Muscle of leg (tissue), 16 donors: ENCODE data around the gene CPEB4. TPM values are rescaled to one million over a fixed set of nuclear protein-coding genes. Genes with fewer than 3 reads are reported as not detected.

Experiments used
- DNase-seq: peaks from one replicate; pipeline ENCODE4 v3.0.0; 2013
- H3K27ac ChIP-seq: one replicate; pipeline ENCODE4 v1.5.1; 2013; ENCODE audit warnings: mild to moderate bottlenecking, low read length, control low read depth
- H3K27me3 ChIP-seq: one replicate; pipeline ENCODE4 v1.6.1; 2013; ENCODE audit warnings: low read length; ENCODE audit not compliant: control insufficient read depth, insufficient read depth
- H3K36me3 ChIP-seq: one replicate; pipeline ENCODE4 v1.6.1; 2013; ENCODE audit warnings: low read length; ENCODE audit not compliant: control insufficient read depth, insufficient read depth
- H3K4me1 ChIP-seq: one replicate; pipeline ENCODE4 v1.6.1; 2013; ENCODE audit warnings: low read length; ENCODE audit not compliant: control insufficient read depth, insufficient read depth
- H3K4me3 ChIP-seq: one replicate; pipeline ENCODE4 v1.5.1; 2013; ENCODE audit warnings: low read length, control low read depth
- H3K9me3 ChIP-seq: replicated peaks from 2 replicates; pipeline ENCODE4 v1.6.1; 2013; ENCODE audit warnings: low read depth, low read length; ENCODE audit not compliant: control insufficient read depth
- WGBS: methylation state at CpG from one replicate; pipeline ENCODE4 v1.1.5; 2013; ENCODE audit warnings: missing lambda C conversion rate; ENCODE audit not compliant: insufficient coverage; 5-methylcytosine and 5-hydroxymethylcytosine counted together
- long read RNA-seq, 11 donors: transcript quantifications; one replicate each; lab custom pipeline, GENCODE V29; 2026
- polyA plus RNA-seq, 8 donors: library from polyadenylated mRNA; unstranded; fragments of 120-200 nt; gene quantifications; one replicate each; pipeline versions ENCODE4 v1.2.1 to v1.2.3, GENCODE V29; 2013; ENCODE audit warnings: inconsistent platforms in 1 of 8, low replicate concordance in 1 of 8; ENCODE audit not compliant: insufficient read length in 8 of 8, insufficient read depth in 1 of 8
- total RNA-seq: library from RNA; stranded (reverse); fragments of 120-200 nt; gene quantifications from one replicate; pipeline ENCODE4 v1.2.4, GENCODE V29; 2013

Gene CPEB4
- total RNA-seq, result 36.5 TPM
- 10 to 100 TPM; 15.3 to 27.2 (median 21.6) TPM for polyA plus RNA-seq
- long read RNA-seq, donor 1, result 0 reads
- long read RNA-seq, donor 2, result 0 reads
- long read RNA-seq, donor 3, partial matches to known transcripts, result 21 of 23 reads
- long read RNA-seq, donor 3, other reads (novel, unspliced or antisense), result 0 of 23 reads
- long read RNA-seq, donor 4, partial matches to known transcripts, result 0 of 2 reads
- long read RNA-seq, donor 4, other reads (novel, unspliced or antisense), result 0 of 2 reads
- long read RNA-seq, donor 5, partial matches to known transcripts, result 23 of 33 reads
- long read RNA-seq, donor 5, other reads (novel, unspliced or antisense), result 6 of 33 reads
- long read RNA-seq, donor 6, partial matches to known transcripts, result 0 of 1 reads
- long read RNA-seq, donor 6, other reads (novel, unspliced or antisense), result 0 of 1 reads
- long read RNA-seq, donor 7, partial matches to known transcripts, result 17 of 22 reads
- long read RNA-seq, donor 7, other reads (novel, unspliced or antisense), result 0 of 22 reads
- long read RNA-seq, donor 8, transcript CPEB4-208 (8 exons, 2,607 nt), result major isoform, 5 of 5 reads
- long read RNA-seq, donor 8, partial matches to known transcripts, result 0 of 5 reads
- long read RNA-seq, donor 8, other reads (novel, unspliced or antisense), result 0 of 5 reads
- long read RNA-seq, donor 9, partial matches to known transcripts, result 6 of 8 reads
- long read RNA-seq, donor 9, other reads (novel, unspliced or antisense), result 0 of 8 reads
- long read RNA-seq, donor 10, partial matches to known transcripts, result 0 of 2 reads
- long read RNA-seq, donor 10, other reads (novel, unspliced or antisense), result 0 of 2 reads
- long read RNA-seq, donor 11, partial matches to known transcripts, result 8 of 13 reads
- long read RNA-seq, donor 11, other reads (novel, unspliced or antisense), result 0 of 13 reads

DNA sequence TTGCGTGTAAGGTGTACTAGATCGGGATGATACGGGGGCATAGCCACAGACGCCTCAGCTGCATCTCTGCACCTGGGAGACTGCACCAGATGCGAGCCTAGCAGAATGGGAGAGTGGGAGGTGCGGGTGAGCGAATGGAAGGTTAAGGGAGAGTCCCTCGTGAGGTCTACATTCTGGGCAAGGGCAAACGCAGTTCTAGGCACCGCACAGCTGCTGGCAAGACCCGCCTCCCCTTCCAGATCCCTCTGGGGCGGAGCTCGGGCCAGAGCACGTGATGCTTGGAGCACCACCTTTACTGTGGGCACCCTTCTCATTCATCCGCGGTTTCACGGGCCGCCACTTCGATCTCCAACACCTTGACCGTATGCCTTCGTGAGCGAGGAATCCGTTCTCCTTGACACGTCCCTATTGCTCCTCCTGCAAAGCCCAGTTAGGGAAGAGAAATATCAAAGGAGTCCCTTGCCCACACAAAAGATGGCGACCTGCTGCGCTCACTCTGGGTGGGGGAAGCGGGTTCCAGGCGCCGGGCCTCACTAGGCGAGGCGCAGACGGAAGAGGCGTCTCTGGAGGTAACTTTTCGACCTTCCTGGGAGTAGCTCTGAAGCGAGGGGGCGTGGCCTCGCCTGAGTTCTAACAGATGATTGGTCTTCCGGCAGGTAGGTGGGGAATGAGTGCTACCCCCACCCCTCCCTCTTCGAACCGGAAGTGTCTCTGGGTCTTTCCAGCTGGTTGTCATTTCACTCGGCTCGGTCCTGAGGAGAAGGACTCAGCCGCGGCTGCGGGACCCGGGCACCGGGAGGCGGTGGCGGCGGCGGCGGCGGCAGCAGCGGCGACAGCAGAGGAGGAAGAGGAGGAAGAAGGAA is at the start of gene CPEB4:
Gene CPEB4, plus strand, starts transcription at position 740 of the 863 bp plus-strand sequence. CDS start 1,385 bp downstream, outside the sequence.
- peaks cover 4% of the 10 kb centered on the region for H3K27me3 ChIP-seq
- peak within 1 kb of the TSS; percentile 64 for H3K4me3 ChIP-seq
- peaks cover 12% of the 10 kb centered on the region for H3K4me1 ChIP-seq
- H3K27ac ChIP-seq, result peak within 1 kb of the TSS; percentile 92
- DNase-seq, result peak; percentile 100
- no peaks in the 10 kb centered on the region for H3K9me3 ChIP-seq
- WGBS, result 5% methylated on average over 48 of the region's 55 CpGs
- H3K36me3 ChIP-seq, result no peaks in the 10 kb centered on the region

DNA sequence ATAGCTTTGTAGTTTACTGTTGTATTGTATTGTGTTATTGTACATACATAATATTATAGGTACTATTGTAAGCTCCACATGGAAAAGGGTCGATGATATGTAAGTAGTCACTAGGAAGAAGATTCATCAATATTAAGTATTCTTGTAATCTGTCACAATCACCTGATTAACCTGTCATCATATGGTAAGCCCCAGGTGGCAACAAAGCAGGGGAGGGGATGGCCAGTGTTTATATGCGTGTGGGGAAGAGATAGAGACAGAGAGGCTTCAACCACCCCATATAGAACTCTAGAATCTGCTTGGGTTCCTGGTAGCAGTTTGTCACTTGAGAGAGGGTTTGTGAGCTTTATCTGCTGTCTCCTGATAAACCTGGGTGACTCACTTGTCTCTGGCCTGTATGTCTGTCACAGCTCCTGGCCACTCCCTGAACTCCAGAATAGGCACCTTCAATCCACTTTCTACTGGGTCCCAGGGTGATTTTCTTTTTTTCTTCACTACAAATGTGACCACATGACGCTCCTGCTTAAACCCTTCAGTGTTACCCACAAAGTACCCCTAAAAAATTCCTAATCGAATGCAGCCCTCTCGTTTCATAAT is 48.9 kb upstream of the CPEB4 start:
- Histone ChIP-seq H3K4me3 (no peak overlapping the region), H3K36me3 (no peaks in the 10 kb centered on the region), H3K27me3 (peaks cover 3% of the 10 kb centered on the region), H3K4me1 (no peaks in the 10 kb centered on the region), H3K27ac (no peak overlapping the region), H3K9me3 (no peaks in the 10 kb centered on the region)
- DNase-seq, result no peak
- no CpG with 5 or more reads among the region's 5 CpGs for WGBS

DNA sequence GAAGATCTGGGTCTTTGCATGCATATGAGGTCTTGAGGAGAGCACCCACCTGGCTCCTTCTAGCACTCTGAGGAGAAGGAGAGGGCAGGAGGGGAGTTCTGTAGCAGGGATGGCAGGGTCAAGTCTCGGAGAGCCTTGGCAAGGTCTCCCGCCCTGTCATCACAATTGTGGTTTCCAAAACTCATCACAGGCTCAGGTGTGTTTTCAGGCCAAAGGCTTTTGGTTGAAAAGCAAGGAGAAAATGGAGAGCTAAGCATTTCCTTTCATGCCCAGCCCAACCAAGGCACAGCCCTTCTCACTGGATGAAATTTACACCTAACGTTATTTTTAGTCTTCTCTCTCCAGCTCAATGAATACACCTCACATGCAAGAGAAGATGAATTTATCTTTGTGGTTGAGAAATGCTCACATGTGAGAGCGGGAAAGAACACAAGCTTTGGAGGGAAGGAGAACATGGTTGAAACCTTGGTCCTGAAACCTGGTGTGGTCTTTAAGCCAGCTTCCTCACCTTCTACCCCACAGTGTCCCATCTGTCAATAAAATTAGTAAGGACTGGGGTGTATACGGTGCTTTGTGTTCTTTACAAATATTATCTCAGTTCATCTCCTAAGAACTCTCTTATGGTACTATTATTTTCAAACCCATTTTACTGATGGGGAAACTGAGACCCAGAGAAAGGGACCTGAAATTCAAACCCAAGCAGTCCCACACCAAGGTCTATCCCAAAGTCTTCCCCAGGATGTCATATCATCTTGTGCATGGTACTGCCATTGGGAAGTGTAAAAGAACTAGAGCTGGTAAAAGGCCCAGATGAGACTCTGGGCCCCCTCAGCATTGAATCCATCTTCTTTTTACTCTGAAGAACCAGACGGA is 47.8 kb upstream of the CPEB4 start:
- no peaks in the 10 kb centered on the region for H3K4me1 ChIP-seq
- H3K27me3 ChIP-seq, result peaks cover 3% of the 10 kb centered on the region
- no peak for DNase-seq
- H3K27ac ChIP-seq, result no peak overlapping the region
- H3K4me3 ChIP-seq, result no peak overlapping the region
- H3K9me3 ChIP-seq, result no peaks in the 10 kb centered on the region
- 86% methylated on average over 2 of the region's 6 CpGs for WGBS
- H3K36me3 ChIP-seq, result no peaks in the 10 kb centered on the region

- Histone ChIP-seq H3K9me3 (no peaks in the 10 kb centered on the region), H3K4me1 (no peaks in the 10 kb centered on the region), H3K4me3 (no peak overlapping the region), H3K36me3 (no peaks in the 10 kb centered on the region), H3K27ac (no peak overlapping the region), H3K27me3 (peaks cover 3% of the 10 kb centered on the region)
- WGBS, result no CpG with 5 or more reads among the region's 3 CpGs
- no peak for DNase-seq
Measured at GRCh38 chr5:173841710-173842109, 46.4 kb upstream of the CPEB4 start.

- Histone ChIP-seq H3K4me3 (no peak overlapping the region), H3K27ac (no peak overlapping the region), H3K36me3 (no peaks in the 10 kb centered on the region), H3K27me3 (peaks cover 3% of the 10 kb centered on the region), H3K9me3 (no peaks in the 10 kb centered on the region), H3K4me1 (no peaks in the 10 kb centered on the region)
- WGBS, result 57% methylated on average over 3 of the region's 3 CpGs
- no peak for DNase-seq
Measured at GRCh38 chr5:173843794-173844193, 44.4 kb upstream of the CPEB4 start.

DNA sequence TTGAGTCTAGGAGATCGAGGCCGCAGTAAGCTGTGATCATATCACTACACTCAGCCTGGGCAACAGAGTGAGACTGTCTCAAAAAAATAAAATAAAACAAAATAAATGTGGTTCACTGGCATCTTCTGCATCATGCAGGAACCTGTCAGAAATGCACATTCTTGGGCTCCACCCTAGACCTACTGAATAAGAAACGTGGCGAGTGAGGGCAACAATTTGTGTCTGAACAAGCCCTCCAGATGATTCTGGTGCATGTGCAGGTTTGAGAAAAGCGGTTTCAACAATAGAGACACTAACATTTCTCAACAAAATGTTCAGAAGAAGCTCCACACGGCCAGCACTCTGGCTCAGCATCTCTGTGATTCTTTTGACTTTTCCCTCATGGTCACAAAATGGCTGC is 42.8 kb upstream of the CPEB4 start:
- no peaks in the 10 kb centered on the region for H3K36me3 ChIP-seq
- no peak for DNase-seq
- no peaks in the 10 kb centered on the region for H3K4me1 ChIP-seq
- H3K27me3 ChIP-seq, result no peaks in the 10 kb centered on the region
- H3K4me3 ChIP-seq, result no peak overlapping the region
- 80% methylated on average over 3 of the region's 6 CpGs for WGBS
- H3K27ac ChIP-seq, result no peak overlapping the region
- H3K9me3 ChIP-seq, result no peaks in the 10 kb centered on the region

- no peak for DNase-seq
- H3K9me3 ChIP-seq, result no peaks in the 10 kb centered on the region
- H3K4me3 ChIP-seq, result no peak overlapping the region
- no CpG with 5 or more reads among the region's 1 CpG for WGBS
- H3K27ac ChIP-seq, result no peak overlapping the region
- no peaks in the 10 kb centered on the region for H3K36me3 ChIP-seq
- H3K27me3 ChIP-seq, result no peaks in the 10 kb centered on the region
- no peaks in the 10 kb centered on the region for H3K4me1 ChIP-seq
Measured at GRCh38 chr5:173846929-173847501, 41.1 kb upstream of the CPEB4 start.

GRCh38 chr5:173848986-173849596 is 39.1 kb upstream of the CPEB4 start:
- Histone ChIP-seq H3K4me3 (no peak overlapping the region), H3K9me3 (no peaks in the 10 kb centered on the region), H3K4me1 (no peaks in the 10 kb centered on the region), H3K27me3 (peaks cover 2% of the 10 kb centered on the region), H3K36me3 (no peaks in the 10 kb centered on the region), H3K27ac (no peak overlapping the region)
- DNase-seq, result no peak
- 0% methylated on average over 1 of the region's 2 CpGs for WGBS
